Measurements from ENCODE around the gene PTPRM. TPM values are rescaled to one million over a fixed set of nuclear protein-coding genes. Genes with fewer than 3 reads are reported as not detected.

PTPRM gene
- total RNA-seq, 1 experiment from 2014 or later, result 14.5 TPM

DNA sequence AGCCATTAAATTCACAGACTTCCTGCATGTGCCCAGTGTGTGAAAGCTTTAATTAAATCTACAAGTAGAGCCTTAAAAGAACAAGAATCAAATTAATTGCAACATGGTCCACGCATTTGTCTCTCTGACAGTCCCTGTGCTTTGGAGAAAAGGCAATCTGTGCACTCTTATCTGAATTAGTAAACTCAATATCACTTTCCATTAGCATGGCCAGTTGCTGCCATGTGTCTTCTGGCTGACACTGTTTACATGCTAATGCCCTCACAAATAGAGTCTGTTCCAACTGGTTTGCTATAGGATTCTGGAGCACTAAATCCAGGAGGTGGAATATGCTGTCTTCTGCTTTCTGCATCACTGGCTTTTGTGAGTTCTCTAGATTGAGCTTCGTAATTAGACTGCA lies 607.7 kb downstream of the PTPRM start:
- Histone ChIP-seq H3K4me1 (ENCODE audit: control insufficient read depth in 1 of 2, insufficient read depth in 2 of 2, low read length in 2 of 2) (no peaks in the 10 kb centered on the region), H3K4me2 (ENCODE audit: low read length) (no peak overlapping the region), H4K20me1 (ENCODE audit: insufficient read depth) (no peaks in the 10 kb centered on the region), H3K4me3 (replicated peaks in 1 of 2; ENCODE audit: low read depth in 1 of 2, low read length in 2 of 2) (no peak overlapping the region), H3K9ac (ENCODE audit: low read length) (no peak overlapping the region), H2AFZ (ENCODE audit: low read depth, low read length, poor library complexity, severe bottlenecking) (no peak overlapping the region), H3K27ac (ENCODE audit: low read depth, low read length) (no peak overlapping the region), H3K36me3 (ENCODE audit: control insufficient read depth in 1 of 2, insufficient read depth in 2 of 2, low read length in 2 of 2) (no peaks in the 10 kb centered on the region), H3K9me2 (ENCODE audit: insufficient read depth) (no peaks in the 10 kb centered on the region), H3K79me2 (ENCODE audit: insufficient read depth, low read length) (no peaks in the 10 kb centered on the region), H3K27me3 (ENCODE audit: insufficient read depth, low read length) (no peaks in the 10 kb centered on the region), H3K9me3 (ENCODE audit: control insufficient read depth in 1 of 2, insufficient read depth in 1 of 2, low read depth in 1 of 2, low read length in 2 of 2) (no peaks in the 10 kb centered on the region)
- DNase-seq (ENCODE audit: low read depth, low spot score) (no peak), ATAC-seq (no peak)
- ChIA-PET RAD21 (ENCODE audit: low non-redundant PET in 1 of 2, low total read pairs in 2 of 2, uncharacterized antibody in 2 of 2, unreplicated experiment in 2 of 2) (no interaction called here), CTCF (no interaction called here), POLR2A (no interaction called here)
- no TSS peak for BruUV-seq (replicated peaks)
- TF ChIP-seq, protein P1, sequence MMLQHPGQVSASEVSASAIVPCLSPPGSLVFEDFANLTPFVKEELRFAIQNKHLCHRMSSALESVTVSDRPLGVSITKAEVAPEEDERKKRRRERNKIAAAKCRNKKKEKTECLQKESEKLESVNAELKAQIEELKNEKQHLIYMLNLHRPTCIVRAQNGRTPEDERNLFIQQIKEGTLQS (IDR thresholded peaks at IDR 0.05), result no peak
- TF ChIP-seq, protein P2, sequence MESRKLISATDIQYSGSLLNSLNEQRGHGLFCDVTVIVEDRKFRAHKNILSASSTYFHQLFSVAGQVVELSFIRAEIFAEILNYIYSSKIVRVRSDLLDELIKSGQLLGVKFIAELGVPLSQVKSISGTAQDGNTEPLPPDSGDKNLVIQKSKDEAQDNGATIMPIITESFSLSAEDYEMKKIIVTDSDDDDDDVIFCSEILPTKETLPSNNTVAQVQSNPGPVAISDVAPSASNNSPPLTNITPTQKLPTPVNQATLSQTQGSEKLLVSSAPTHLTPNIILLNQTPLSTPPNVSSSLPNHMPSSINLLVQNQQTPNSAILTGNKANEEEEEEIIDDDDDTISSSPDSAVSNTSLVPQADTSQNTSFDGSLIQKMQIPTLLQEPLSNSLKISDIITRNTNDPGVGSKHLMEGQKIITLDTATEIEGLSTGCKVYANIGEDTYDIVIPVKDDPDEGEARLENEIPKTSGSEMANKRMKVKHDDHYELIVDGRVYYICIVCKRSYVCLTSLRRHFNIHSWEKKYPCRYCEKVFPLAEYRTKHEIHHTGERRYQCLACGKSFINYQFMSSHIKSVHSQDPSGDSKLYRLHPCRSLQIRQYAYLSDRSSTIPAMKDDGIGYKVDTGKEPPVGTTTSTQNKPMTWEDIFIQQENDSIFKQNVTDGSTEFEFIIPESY (IDR thresholded peaks at IDR 0.05; ENCODE audit: extremely low read depth, insufficient replicate concordance, low read length), result no peak
- TF ChIP-seq FOSL1 (IDR thresholded peaks at IDR 0.05; ENCODE audit: low read depth) (no peak), ZNF274 (IDR thresholded peaks at IDR 0.05; ENCODE audit: low read depth, low read length) (no peak), EZH2 (IDR thresholded peaks at IDR 0.05) (no peak), RAD21 (IDR thresholded peaks at IDR 0.05; ENCODE audit: low read depth) (no peak)
- TF ChIP-seq, protein P3, sequence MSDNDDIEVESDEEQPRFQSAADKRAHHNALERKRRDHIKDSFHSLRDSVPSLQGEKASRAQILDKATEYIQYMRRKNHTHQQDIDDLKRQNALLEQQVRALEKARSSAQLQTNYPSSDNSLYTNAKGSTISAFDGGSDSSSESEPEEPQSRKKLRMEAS (IDR thresholded peaks at IDR 0.05), result no peak
- TF ChIP-seq, protein P4, sequence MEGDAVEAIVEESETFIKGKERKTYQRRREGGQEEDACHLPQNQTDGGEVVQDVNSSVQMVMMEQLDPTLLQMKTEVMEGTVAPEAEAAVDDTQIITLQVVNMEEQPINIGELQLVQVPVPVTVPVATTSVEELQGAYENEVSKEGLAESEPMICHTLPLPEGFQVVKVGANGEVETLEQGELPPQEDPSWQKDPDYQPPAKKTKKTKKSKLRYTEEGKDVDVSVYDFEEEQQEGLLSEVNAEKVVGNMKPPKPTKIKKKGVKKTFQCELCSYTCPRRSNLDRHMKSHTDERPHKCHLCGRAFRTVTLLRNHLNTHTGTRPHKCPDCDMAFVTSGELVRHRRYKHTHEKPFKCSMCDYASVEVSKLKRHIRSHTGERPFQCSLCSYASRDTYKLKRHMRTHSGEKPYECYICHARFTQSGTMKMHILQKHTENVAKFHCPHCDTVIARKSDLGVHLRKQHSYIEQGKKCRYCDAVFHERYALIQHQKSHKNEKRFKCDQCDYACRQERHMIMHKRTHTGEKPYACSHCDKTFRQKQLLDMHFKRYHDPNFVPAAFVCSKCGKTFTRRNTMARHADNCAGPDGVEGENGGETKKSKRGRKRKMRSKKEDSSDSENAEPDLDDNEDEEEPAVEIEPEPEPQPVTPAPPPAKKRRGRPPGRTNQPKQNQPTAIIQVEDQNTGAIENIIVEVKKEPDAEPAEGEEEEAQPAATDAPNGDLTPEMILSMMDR (IDR thresholded peaks at IDR 0.05 in 2 of 3, conservative IDR thresholded peaks at IDR 0.05 in 1 of 3; ENCODE audit: borderline replicate concordance in 1 of 3, insufficient read depth in 1 of 3, low read depth in 2 of 3, low read length in 2 of 3), result no peak
- intact Hi-C loops (cut with micrococcal nuclease), result no loop called here

Measured in HCT116 (cell line).